ENCODE results near the gene CPN2.

GRCh38 chr3:194328942-194329582 lies 22.1 kb downstream of the CPN2 start:
- TF ChIP-seq POLR2A (IDR thresholded peaks at IDR 0.05) (no peak), CTCF (IDR thresholded peaks at IDR 0.05) (no peak)

Measured in heart left ventricle (tissue), 13 donors.